Spleen (tissue), 11 donors: ENCODE data around the gene PRR15L. TPM values are rescaled to one million over a fixed set of nuclear protein-coding genes. Genes with fewer than 3 reads are reported as not detected.

ENCODE experiments used
- DNase-seq: peaks from one replicate; pipeline ENCODE4 v3.0.0-alpha.2; 2020
- H3K27ac ChIP-seq, 8 donors: fragments of 200-600 bp; sonication (generic) in 7 of 8; 1 replicate in 4 of 8; 2 replicates in 4 of 8; pipeline versions ENCODE4 v1.5.0 to v1.8.0; 2016 to 2021; ENCODE audit warnings: inconsistent platforms in 4 of 8, mild to moderate bottlenecking in 4 of 8, moderate library complexity in 1 of 8
- H3K27me3 ChIP-seq, 7 donors: fragments of 200-600 bp; sonication (generic) in 6 of 7; replicated peaks in 1 of 7; 1 replicate in 4 of 7; 2 replicates in 3 of 7; pipeline versions ENCODE4 v1.5.0 to v1.8.0; 2016 to 2021; ENCODE audit warnings: inconsistent platforms in 3 of 7, mild to moderate bottlenecking in 1 of 7
- H3K36me3 ChIP-seq, 6 donors: fragments of 200-600 bp; sonication (generic) in 5 of 6; 1 replicate in 4 of 6; 2 replicates in 2 of 6; pipeline versions ENCODE4 v1.5.0 to v1.8.0; 2016 to 2021; ENCODE audit warnings: inconsistent platforms in 2 of 6
- H3K4me1 ChIP-seq, 6 donors: fragments of 200-600 bp; sonication (generic) in 5 of 6; 1 replicate in 3 of 6; 2 replicates in 3 of 6; pipeline versions ENCODE4 v1.5.0 to v1.8.0; 2016 to 2021; ENCODE audit warnings: inconsistent platforms in 3 of 6
- H3K4me3 ChIP-seq, 8 donors: fragments of 200-600 bp; sonication (generic) in 7 of 8; 1 replicate in 4 of 8; 2 replicates in 4 of 8; pipeline versions ENCODE4 v1.5.0 to v1.8.0; 2016 to 2021; ENCODE audit warnings: inconsistent platforms in 4 of 8, mild to moderate bottlenecking in 4 of 8, moderate library complexity in 2 of 8
- H3K9me3 ChIP-seq, 8 donors: fragments of 200-600 bp; sonication (generic) in 7 of 8; 1 replicate in 4 of 8; 2 replicates in 4 of 8; pipeline versions ENCODE4 v1.5.0 to v1.8.0; 2016 to 2021; ENCODE audit warnings: inconsistent platforms in 4 of 8
- POLR2A ChIP-seq, 3 donors: fragments of 450-650 bp; IDR thresholded peaks; one replicate each; pipeline ENCODE4 v1.5.1; 2017; ENCODE audit warnings: antibody characterized with exemption in 3 of 3, mild to moderate bottlenecking in 1 of 3
- POLR2AphosphoS5 ChIP-seq, 3 donors: sonication (generic); formaldehyde crosslinking; IDR thresholded peaks; one replicate each; pipeline ENCODE4 v1.5.1; 2017; ENCODE audit warnings: antibody characterized with exemption in 3 of 3
- WGBS, 5 donors: extraction: QIAGEN DNeasy Blood & Tissue Kit in 3 of 5; methylation state at CpG; one replicate each; pipeline versions ENCODE4 v1.1.5 to v1.1.7; 2013 to 2018; 5-methylcytosine and 5-hydroxymethylcytosine counted together
- intact Hi-C: fragments of 100-400 bp; cut with DNase I; formaldehyde crosslinking; loops from one replicate; pipeline ENCODE4 v1.15.0; 2023; ENCODE audit warnings: low total_unique reads
- polyA plus RNA-seq, 3 donors: library from polyadenylated mRNA; stranded (reverse); fragments of 200-250 nt; gene quantifications; one replicate each; pipeline ENCODE4 v1.2.1, GENCODE V29; 2013
- total RNA-seq, 7 donors: library from RNA; depleted of rRNA in 3 of 7; stranded (reverse); fragments of >200 nt in 3 of 7; fragmentation: NEBNext Ultra II Directional in 4 of 7; extraction: Animal tissue kit (Norgen Biotek cat#: 25700) in 4 of 7; gene quantifications; one replicate each; pipeline versions ENCODE4 v1.1.0 to v1.2.1, GENCODE V29; 2016 to 2021
- TF ChIP-seq, protein P1 (sequence below), 11 experiments: fragments of 200-600 bp in 7 of 11; fragments of 450-650 bp in 4 of 11; sonication (generic) in 4 of 11; IDR thresholded peaks in 8 of 11; conservative IDR thresholded peaks in 3 of 11; 1 replicate in 7 of 11; 2 replicates in 4 of 11; pipeline versions ENCODE4 v1.4.0 to v1.8.0; 2016 to 2021; ENCODE audit warnings: antibody characterized with exemption in 11 of 11, inconsistent platforms in 4 of 11, mild to moderate bottlenecking in 1 of 11
- donor health status: healthy with polysubstance abuse.
- donor health status: DM: no; HTN: no; CAD: no; lungs with moderate emphysema.
- donor health status: DM: no; HTN: no; CAD: no.
- donor health status: Bipolar disorder and iron deficiency.
- donor health status: healthy.
- donor health status: DM: no; HTN: no; CAD: no.
- donor health status: DM: yes; HTN: yes; CAD: no.

Gene PRR15L
- total and polyA plus RNA-seq, 10 donors: 0.16 TPM; not detected in 9

DNA sequence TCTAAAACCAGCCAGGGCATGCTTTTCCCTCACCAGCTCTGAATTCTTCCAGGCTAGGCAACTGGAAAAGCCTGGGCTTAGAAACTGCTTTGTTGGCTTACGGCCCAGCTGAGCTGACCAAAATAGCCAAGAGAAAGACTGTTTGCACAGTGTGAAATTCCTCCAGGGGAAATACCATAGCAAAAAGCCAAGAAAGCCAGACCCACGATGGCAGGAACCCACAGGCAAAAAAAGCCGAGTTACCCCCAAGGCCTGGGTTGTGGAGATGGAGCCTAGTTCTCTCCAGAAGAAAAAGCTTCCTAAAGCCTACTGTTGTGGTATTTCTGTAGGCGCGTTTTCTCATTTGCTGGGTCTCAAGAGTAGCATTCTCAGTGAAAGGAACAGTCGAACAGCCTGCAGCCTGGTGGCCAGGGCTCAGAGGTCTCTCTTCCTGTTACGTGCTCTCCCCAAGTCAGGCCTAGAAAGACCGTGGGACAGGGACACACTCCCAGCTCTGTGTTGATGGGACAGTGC, 52.4 kb downstream of the PRR15L start:
- Histone ChIP-seq H3K27me3 (no peaks in the 10 kb centered on the region), H3K4me3 (no peak overlapping the region), H3K9me3 (no peaks in the 10 kb centered on the region), H3K4me1 (peaks cover 0 to 76% (median 26%) of the 10 kb centered on the region in 6 donors), H3K27ac (peak overlapping the region in 7 of 8 donors; percentile 35 to 75 (median 67)), H3K36me3 (peaks cover 0 to 74% (median 2%) of the 10 kb centered on the region in 6 donors)
- intact Hi-C loops: no loop called here
- TF ChIP-seq, protein P1, sequence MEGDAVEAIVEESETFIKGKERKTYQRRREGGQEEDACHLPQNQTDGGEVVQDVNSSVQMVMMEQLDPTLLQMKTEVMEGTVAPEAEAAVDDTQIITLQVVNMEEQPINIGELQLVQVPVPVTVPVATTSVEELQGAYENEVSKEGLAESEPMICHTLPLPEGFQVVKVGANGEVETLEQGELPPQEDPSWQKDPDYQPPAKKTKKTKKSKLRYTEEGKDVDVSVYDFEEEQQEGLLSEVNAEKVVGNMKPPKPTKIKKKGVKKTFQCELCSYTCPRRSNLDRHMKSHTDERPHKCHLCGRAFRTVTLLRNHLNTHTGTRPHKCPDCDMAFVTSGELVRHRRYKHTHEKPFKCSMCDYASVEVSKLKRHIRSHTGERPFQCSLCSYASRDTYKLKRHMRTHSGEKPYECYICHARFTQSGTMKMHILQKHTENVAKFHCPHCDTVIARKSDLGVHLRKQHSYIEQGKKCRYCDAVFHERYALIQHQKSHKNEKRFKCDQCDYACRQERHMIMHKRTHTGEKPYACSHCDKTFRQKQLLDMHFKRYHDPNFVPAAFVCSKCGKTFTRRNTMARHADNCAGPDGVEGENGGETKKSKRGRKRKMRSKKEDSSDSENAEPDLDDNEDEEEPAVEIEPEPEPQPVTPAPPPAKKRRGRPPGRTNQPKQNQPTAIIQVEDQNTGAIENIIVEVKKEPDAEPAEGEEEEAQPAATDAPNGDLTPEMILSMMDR (IDR thresholded peaks at IDR 0.05 in 8 of 11, conservative IDR thresholded peaks at IDR 0.05 in 3 of 11): no peak
- peak in 1 of 3 donors; percentile 28 for TF ChIP-seq POLR2AphosphoS5 (IDR thresholded peaks at IDR 0.05)
- DNase-seq: no peak
- 72 to 87% (median 80%) methylated on average over 8 of the region's 8 CpGs for whole genome bisulfite sequencing, 5 donors

DNA sequence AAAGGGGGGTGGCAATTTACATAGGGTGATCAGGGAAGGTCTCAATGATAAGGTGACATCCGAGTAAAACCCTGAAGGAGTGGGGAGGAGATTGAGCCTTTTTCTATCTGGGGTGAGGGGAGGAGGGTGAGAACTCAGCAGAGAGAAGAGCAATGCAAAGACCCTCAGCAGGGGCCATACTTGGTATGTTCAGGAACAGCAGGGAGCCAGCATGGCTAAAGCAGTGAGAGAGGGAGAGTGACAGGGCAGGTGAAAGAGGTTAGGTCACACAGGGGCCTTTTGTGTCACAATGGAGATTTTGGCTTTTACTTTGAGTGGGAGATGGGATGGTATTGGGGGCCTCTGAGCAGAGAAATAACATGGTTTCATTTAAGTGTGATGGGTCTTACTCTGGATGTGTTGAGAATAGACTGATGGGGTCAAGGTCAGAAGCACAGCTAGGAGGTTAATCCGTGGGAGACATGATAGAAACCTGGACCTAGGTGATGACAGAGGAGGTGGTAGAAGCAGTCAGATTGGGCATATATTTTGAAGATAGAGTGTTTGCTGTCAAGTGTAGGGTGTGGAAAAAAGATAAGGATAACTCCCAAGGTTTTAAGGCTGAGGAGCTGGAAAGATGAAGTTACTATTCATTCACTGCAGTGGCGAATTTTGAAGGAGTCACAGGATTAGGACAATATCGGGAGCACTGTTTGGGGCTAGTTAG, 55.5 kb downstream of the PRR15L start:
- TF ChIP-seq POLR2A (IDR thresholded peaks at IDR 0.05): no peak
- TF ChIP-seq, protein P1 (IDR thresholded peaks at IDR 0.05 in 8 of 11, conservative IDR thresholded peaks at IDR 0.05 in 3 of 11): no peak
- TF ChIP-seq POLR2AphosphoS5 (IDR thresholded peaks at IDR 0.05): no peak
- H3K4me1 ChIP-seq: peaks cover 5 to 86% (median 37%) of the 10 kb centered on the region in 6 donors
- no peak overlapping the region for H3K4me3 ChIP-seq
- no peak for DNase-seq
- H3K36me3 ChIP-seq: peaks cover 0 to 80% (median 6%) of the 10 kb centered on the region in 6 donors
- no peaks in the 10 kb centered on the region for H3K27me3 ChIP-seq
- 78 to 91% (median 88%) methylated on average over 4 of the region's 4 CpGs for WGBS, 5 donors
- no peaks in the 10 kb centered on the region for H3K9me3 ChIP-seq
- H3K27ac ChIP-seq: no peak overlapping the region
- intact Hi-C loops: no loop called here

Other genes with a start within 250 kb of the PRR15L start
- gene TBX21, start 224.6 kb downstream of the PRR15L start, total RNA-seq: 10 to 100 TPM; 10.4 to 21.7 (median 12.2) TPM
- 1 to 10 TPM; 2.6 to 8.3 (median 3.8) TPM for gene TBX21, start 224.6 kb downstream of the PRR15L start, polyA plus RNA-seq
- gene OSBPL7, start 136.1 kb downstream of the PRR15L start, total RNA-seq: 10 to 100 TPM; 17.3 to 33.3 (median 23.0) TPM
- 10 to 100 TPM in 2 of 3 donors, 1 to 10 TPM in 1; 7.7 to 17.7 (median 10.7) TPM for gene OSBPL7, start 136.1 kb downstream of the PRR15L start, polyA plus RNA-seq
- 10 to 100 TPM; 24.4 to 46.1 (median 32.2) TPM for gene MRPL10, start 126.3 kb downstream of the PRR15L start, total RNA-seq
- 10 to 100 TPM; 27.2 to 42.3 (median 36.2) TPM for gene MRPL10, start 126.3 kb downstream of the PRR15L start, polyA plus RNA-seq
- gene LRRC46, start 126.2 kb downstream of the PRR15L start, total RNA-seq: 1 to 10 TPM in 3 of 7 donors, under 1 TPM in 4; 0.42 to 1.3 (median 0.66) TPM
- gene LRRC46, start 126.2 kb downstream of the PRR15L start, polyA plus RNA-seq: 1 to 10 TPM; 1.0 to 1.4 (median 1.2) TPM
- gene SCRN2, start 116.6 kb downstream of the PRR15L start, total RNA-seq: 10 to 100 TPM; 37.5 to 59.4 (median 49.0) TPM
- 10 to 100 TPM; 38.9 to 58.0 (median 50.4) TPM for gene SCRN2, start 116.6 kb downstream of the PRR15L start, polyA plus RNA-seq
- gene SP6, start 106.7 kb downstream of the PRR15L start, total RNA-seq: 1 to 10 TPM in 5 of 7 donors, under 1 TPM in 2; 0.19 to 3.0 (median 2.0) TPM
- gene SP6, start 106.7 kb downstream of the PRR15L start, polyA plus RNA-seq: under 1 TPM; 0.11 to 0.90 (median 0.27) TPM
- gene SP2, start 61.6 kb downstream of the PRR15L start, total RNA-seq: 10 to 100 TPM; 11.9 to 22.6 (median 18.2) TPM
- gene SP2, start 61.6 kb downstream of the PRR15L start, polyA plus RNA-seq: 10 to 100 TPM in 1 of 3 donors, 1 to 10 TPM in 2; 4.5 to 10.7 (median 5.5) TPM
- 10 to 100 TPM; 23.6 to 28.9 (median 28.1) TPM for gene PNPO, start 16.3 kb downstream of the PRR15L start, total RNA-seq
- gene PNPO, start 16.3 kb downstream of the PRR15L start, polyA plus RNA-seq: 10 to 100 TPM in 1 of 3 donors, 1 to 10 TPM in 2; 6.1 to 13.0 (median 8.5) TPM
- 100 to 1,000 TPM; 216 to 380 (median 235) TPM for gene CDK5RAP3, start 13.2 kb upstream of the PRR15L start, total RNA-seq
- 1,000 to 10,000 TPM in 1 of 3 donors, 100 to 1,000 TPM in 2; 328 to 1,020 (median 665) TPM for gene CDK5RAP3, start 13.2 kb upstream of the PRR15L start, polyA plus RNA-seq
- gene COPZ2, start 79.9 kb upstream of the PRR15L start, total RNA-seq: 10 to 100 TPM in 3 of 7 donors, 1 to 10 TPM in 4; 6.0 to 15.0 (median 9.0) TPM
- 1 to 10 TPM; 7.3 to 9.6 (median 8.5) TPM for gene COPZ2, start 79.9 kb upstream of the PRR15L start, polyA plus RNA-seq
- gene NFE2L1, start 90.5 kb upstream of the PRR15L start, total RNA-seq: 100 to 1,000 TPM; 111 to 242 (median 142) TPM
- 10 to 100 TPM; 21.2 to 59.5 (median 25.7) TPM for gene NFE2L1, start 90.5 kb upstream of the PRR15L start, polyA plus RNA-seq
- 10 to 100 TPM; 21.6 to 36.2 (median 29.8) TPM for gene CBX1, start 143.6 kb upstream of the PRR15L start, total RNA-seq
- gene CBX1, start 143.6 kb upstream of the PRR15L start, polyA plus RNA-seq: 10 to 100 TPM; 19.6 to 29.8 (median 27.4) TPM
- 10 to 100 TPM; 31.8 to 45.4 (median 39.2) TPM for gene SNX11, start 149.9 kb upstream of the PRR15L start, total RNA-seq
- 10 to 100 TPM; 17.6 to 27.3 (median 26.3) TPM for gene SNX11, start 149.9 kb upstream of the PRR15L start, polyA plus RNA-seq